T-helper 17 cell (primary cell): ENCODE measurements around the gene IER3IP1. TPM values are rescaled to one million over a fixed set of nuclear protein-coding genes. Genes with fewer than 3 reads are reported as not detected.
A peak's percentile ranks its signal among the peaks of the same experiment; 100 is the strongest.

Experiments
- ATAC-seq: fragments of 150-1000 bp; cut with Tn5 transposase; 2 replicates; pipeline ENCODE4 v1.10.0; 2021; ENCODE audit warnings: mild to moderate bottlenecking, moderate library complexity
- DNase-seq, 3 donors: peaks; one replicate each; pipeline versions ENCODE4 v3.0.0 to v3.0.0-alpha.2; 2020 to 2021
- H3K9me3 ChIP-seq: one replicate; pipeline ENCODE4 v1.7.0; 2013; ENCODE audit warnings: low read length, mild to moderate bottlenecking; ENCODE audit not compliant: control insufficient read depth, poor library complexity, severe bottlenecking
- H3K27ac Mint-ChIP-seq: one replicate; pipeline ENCODE4 v1.8.0; 2022; ENCODE audit warnings: mild to moderate bottlenecking, moderate library complexity, mixed read lengths
- H3K27me3 Mint-ChIP-seq: one replicate; pipeline ENCODE4 v1.8.0; 2022; ENCODE audit warnings: mixed read lengths
- H3K36me3 Mint-ChIP-seq: one replicate; pipeline ENCODE4 v1.8.0; 2022; ENCODE audit warnings: low read depth, mixed read lengths
- H3K4me1 Mint-ChIP-seq: one replicate; pipeline ENCODE4 v1.8.0; 2022; ENCODE audit warnings: mild to moderate bottlenecking, mixed read lengths
- H3K4me3 Mint-ChIP-seq: one replicate; pipeline ENCODE4 v1.8.0; 2022; ENCODE audit warnings: mild to moderate bottlenecking, moderate library complexity, mixed read lengths
- total RNA-seq, 4 donors: library from RNA in 2 of 4; stranded (reverse) in 2 of 4; gene quantifications; one replicate each; pipeline ENCODE4 v1.2.3 and lab custom pipeline; 2022 to 2026

The IER3IP1 gene
- total RNA-seq, 2 donors from 2014 or later, result 4.9 to 5.0 TPM

GRCh38 chr18:47149457-47150028, 26.6 kb downstream of the IER3IP1 start:
- H3K4me1 Mint-ChIP-seq, result peaks cover 48% of the 10 kb centered on the region
- no peaks in the 10 kb centered on the region for H3K27me3 Mint-ChIP-seq
- DNase-seq (no peak), ATAC-seq (no peak)
- peak overlapping the region; percentile 99 for H3K4me3 Mint-ChIP-seq
- H3K9me3 ChIP-seq, result no peaks in the 10 kb centered on the region
- H3K36me3 Mint-ChIP-seq, result peaks cover 6% of the 10 kb centered on the region
- H3K27ac Mint-ChIP-seq, result peak overlapping the region; percentile 98

- no peak for DNase-seq
- Mint-ChIP-seq H3K36me3 (peaks cover 2% of the 10 kb centered on the region), H3K4me1 (peaks cover 48% of the 10 kb centered on the region), H3K27ac (no peak overlapping the region), H3K27me3 (no peaks in the 10 kb centered on the region), H3K4me3 (no peak overlapping the region)
- no peak for ATAC-seq
- H3K9me3 ChIP-seq, result no peaks in the 10 kb centered on the region
Measured at GRCh38 chr18:47146206-47146605, 30.0 kb downstream of the IER3IP1 start.

- Mint-ChIP-seq H3K4me3 (no peak overlapping the region), H3K27me3 (no peaks in the 10 kb centered on the region), H3K4me1 (peaks cover 31% of the 10 kb centered on the region), H3K27ac (no peak overlapping the region), H3K36me3 (no peaks in the 10 kb centered on the region)
- no peak for ATAC-seq
- no peaks in the 10 kb centered on the region for H3K9me3 ChIP-seq
- DNase-seq, result no peak
Measured at GRCh38 chr18:47143899-47144485, 32.2 kb downstream of the IER3IP1 start.

GRCh38 chr18:47143153-47143552, 33.0 kb downstream of the IER3IP1 start:
- H3K9me3 ChIP-seq, result no peaks in the 10 kb centered on the region
- no peak overlapping the region for H3K4me3 Mint-ChIP-seq
- ATAC-seq (no peak), DNase-seq (no peak)
- peaks cover 24% of the 10 kb centered on the region for H3K4me1 Mint-ChIP-seq
- H3K27me3 Mint-ChIP-seq, result no peaks in the 10 kb centered on the region
- H3K36me3 Mint-ChIP-seq, result no peaks in the 10 kb centered on the region
- H3K27ac Mint-ChIP-seq, result no peak overlapping the region

GRCh38 chr18:47141289-47141688, 34.9 kb downstream of the IER3IP1 start:
- Mint-ChIP-seq H3K27me3 (no peaks in the 10 kb centered on the region), H3K36me3 (no peaks in the 10 kb centered on the region), H3K27ac (no peak overlapping the region), H3K4me1 (peaks cover 20% of the 10 kb centered on the region), H3K4me3 (no peak overlapping the region)
- no peaks in the 10 kb centered on the region for H3K9me3 ChIP-seq
- ATAC-seq (no peak), DNase-seq (no peak)

GRCh38 chr18:47121146-47121545, 55.0 kb downstream of the IER3IP1 start:
- H3K27me3 Mint-ChIP-seq, result no peaks in the 10 kb centered on the region
- H3K27ac Mint-ChIP-seq, result no peak overlapping the region
- H3K9me3 ChIP-seq, result no peaks in the 10 kb centered on the region
- DNase-seq (no peak), ATAC-seq (no peak)
- no peak overlapping the region for H3K4me3 Mint-ChIP-seq
- peaks cover 6% of the 10 kb centered on the region for H3K4me1 Mint-ChIP-seq
- peaks cover 10% of the 10 kb centered on the region for H3K36me3 Mint-ChIP-seq

GRCh38 chr18:47120428-47120827, 55.7 kb downstream of the IER3IP1 start:
- H3K27ac Mint-ChIP-seq, result no peak overlapping the region
- H3K27me3 Mint-ChIP-seq, result no peaks in the 10 kb centered on the region
- DNase-seq (no peak), ATAC-seq (no peak)
- H3K4me1 Mint-ChIP-seq, result peaks cover 6% of the 10 kb centered on the region
- peaks cover 10% of the 10 kb centered on the region for H3K36me3 Mint-ChIP-seq
- no peaks in the 10 kb centered on the region for H3K9me3 ChIP-seq
- no peak overlapping the region for H3K4me3 Mint-ChIP-seq

GRCh38 chr18:47118981-47119380, 57.2 kb downstream of the IER3IP1 start:
- H3K4me3 Mint-ChIP-seq, result no peak overlapping the region
- H3K4me1 Mint-ChIP-seq, result peaks cover 6% of the 10 kb centered on the region
- ATAC-seq (no peak), DNase-seq (no peak)
- H3K27ac Mint-ChIP-seq, result no peak overlapping the region
- no peaks in the 10 kb centered on the region for H3K9me3 ChIP-seq
- H3K36me3 Mint-ChIP-seq, result peaks cover 10% of the 10 kb centered on the region
- no peaks in the 10 kb centered on the region for H3K27me3 Mint-ChIP-seq

GRCh38 chr18:47115205-47115604, 61.0 kb downstream of the IER3IP1 start:
- Mint-ChIP-seq H3K36me3 (peaks cover 2% of the 10 kb centered on the region), H3K27ac (no peak overlapping the region), H3K4me3 (no peak overlapping the region), H3K27me3 (no peaks in the 10 kb centered on the region), H3K4me1 (peaks cover 2% of the 10 kb centered on the region)
- H3K9me3 ChIP-seq, result no peaks in the 10 kb centered on the region
- ATAC-seq, result no peak
- DNase-seq, result no peak

- DNase-seq (no peak), ATAC-seq (no peak)
- peaks cover 2% of the 10 kb centered on the region for H3K36me3 Mint-ChIP-seq
Measured at GRCh38 chr18:47113796-47114540, 62.2 kb downstream of the IER3IP1 start.

GRCh38 chr18:47110492-47111274, 65.5 kb downstream of the IER3IP1 start:
- no peak for ATAC-seq
- Mint-ChIP-seq H3K27me3 (no peaks in the 10 kb centered on the region), H3K4me3 (no peak overlapping the region), H3K27ac (peak overlapping the region; percentile 51), H3K4me1 (peaks cover 2% of the 10 kb centered on the region), H3K36me3 (no peaks in the 10 kb centered on the region)
- no peaks in the 10 kb centered on the region for H3K9me3 ChIP-seq
- no peak for DNase-seq

More at GRCh38 chr18:47113796-47114540, 62.2 kb downstream of the IER3IP1 start:
- H3K27ac Mint-ChIP-seq, result no peak overlapping the region
- H3K4me3 Mint-ChIP-seq, result no peak overlapping the region
- H3K4me1 Mint-ChIP-seq, result peaks cover 4% of the 10 kb centered on the region
- H3K27me3 Mint-ChIP-seq, result no peaks in the 10 kb centered on the region
- no peaks in the 10 kb centered on the region for H3K9me3 ChIP-seq

GRCh38 chr18:47109720-47110119, 66.4 kb downstream of the IER3IP1 start:
- H3K27me3 Mint-ChIP-seq, result no peaks in the 10 kb centered on the region
- no peak for DNase-seq
- no peaks in the 10 kb centered on the region for H3K9me3 ChIP-seq
- no peak for ATAC-seq
- H3K4me1 Mint-ChIP-seq, result peaks cover 2% of the 10 kb centered on the region
- no peaks in the 10 kb centered on the region for H3K36me3 Mint-ChIP-seq
- H3K4me3 Mint-ChIP-seq, result no peak overlapping the region
- no peak overlapping the region for H3K27ac Mint-ChIP-seq

- Mint-ChIP-seq H3K27me3 (no peaks in the 10 kb centered on the region), H3K4me3 (no peak overlapping the region), H3K36me3 (peaks cover 3% of the 10 kb centered on the region), H3K4me1 (peaks cover 2% of the 10 kb centered on the region), H3K27ac (no peak overlapping the region)
- no peak for ATAC-seq
- no peak for DNase-seq
- no peaks in the 10 kb centered on the region for H3K9me3 ChIP-seq
Measured at GRCh38 chr18:47108998-47109405, 67.2 kb downstream of the IER3IP1 start.
